ENCODE data around the gene AGFG2. TPM values are rescaled to one million over a fixed set of nuclear protein-coding genes. Genes with fewer than 3 reads are reported as not detected.

AGFG2 gene
- total and polyA plus RNA-seq, 2 of the 4 experiments (the other 2 are of a cell fraction), result 3.0 to 10.0 TPM

DNA sequence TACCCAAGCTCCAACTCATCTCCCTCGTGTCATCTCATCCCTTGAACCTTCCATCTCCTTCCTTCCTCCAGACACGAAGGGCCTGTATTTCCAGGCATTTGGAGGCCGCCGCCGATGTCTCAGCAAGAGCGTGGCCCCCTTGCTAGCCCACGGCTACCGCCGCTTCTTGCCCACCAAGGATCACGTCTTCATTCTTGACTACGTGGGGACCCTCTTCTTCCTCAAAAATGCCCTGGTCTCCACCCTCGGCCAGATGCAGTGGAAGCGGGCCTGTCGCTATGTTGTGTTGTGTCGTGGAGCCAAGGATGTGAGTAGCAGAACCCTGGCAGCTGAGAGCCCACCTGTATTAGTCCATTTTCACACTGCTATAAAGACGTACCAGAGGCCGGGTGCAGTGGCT lies 52.6 kb downstream of the AGFG2 start:
- H3K36me3 ChIP-seq (ENCODE audit: control insufficient read depth, insufficient read depth, low read length), result peaks cover 1% of the 10 kb centered on the region; the same call in 1 of the 2 replicates
- no peaks in the 10 kb centered on the region for H3K27me3 ChIP-seq (ENCODE audit: control insufficient read depth, insufficient read depth, low read length)
- H4K5ac ChIP-seq (ENCODE audit: low read depth, low read length), result no peak overlapping the region
- H3K9me1 ChIP-seq (ENCODE audit: insufficient read depth, low read length), result 0 out of 2 replicates have a peak, but pooled peaks cover 6% of the 10 kb centered on the region
- H3K9ac ChIP-seq (ENCODE audit: low read depth, low read length), result no peak overlapping the region
- no peak overlapping the region for H3K27ac ChIP-seq (ENCODE audit: insufficient read depth, low read length)
- H3K56ac ChIP-seq (ENCODE audit: extremely low read depth, insufficient read depth, low read length), result no peak overlapping the region
- H4K20me1 ChIP-seq (ENCODE audit: insufficient read depth, low read length), result no peaks in the 10 kb centered on the region
- H2BK5ac ChIP-seq (ENCODE audit: low read depth, low read length, poor library complexity, severe bottlenecking), result no peak overlapping the region
- 97% methylated on average over 9 of the region's 17 CpGs; no CpG with 5 or more reads in 1 of the 2 experiments for WGBS, 2 experiments (ENCODE audit: extremely low coverage in 2 of 2, insufficient read length in 1 of 2)
- TF ChIP-seq RFX5 (IDR thresholded peaks at IDR 0.05; ENCODE audit: low read depth, low read length), result no peak
- TF ChIP-seq MAZ (IDR thresholded peaks at IDR 0.05; ENCODE audit: borderline replicate concordance, low read depth, low read length), result no peak
- TF ChIP-seq SMC3 (IDR thresholded peaks at IDR 0.05; ENCODE audit: low read depth, low read length), result no peak
- no peak for TF ChIP-seq POLR2A (IDR thresholded peaks at IDR 0.05; ENCODE audit: low read depth, low read length)
- TF ChIP-seq NFE2L2 (IDR thresholded peaks at IDR 0.05; ENCODE audit: low read depth, low read length), result no peak
- no peak for TF ChIP-seq RAD21 (IDR thresholded peaks at IDR 0.05; ENCODE audit: low read length)
- TF ChIP-seq, protein P1, sequence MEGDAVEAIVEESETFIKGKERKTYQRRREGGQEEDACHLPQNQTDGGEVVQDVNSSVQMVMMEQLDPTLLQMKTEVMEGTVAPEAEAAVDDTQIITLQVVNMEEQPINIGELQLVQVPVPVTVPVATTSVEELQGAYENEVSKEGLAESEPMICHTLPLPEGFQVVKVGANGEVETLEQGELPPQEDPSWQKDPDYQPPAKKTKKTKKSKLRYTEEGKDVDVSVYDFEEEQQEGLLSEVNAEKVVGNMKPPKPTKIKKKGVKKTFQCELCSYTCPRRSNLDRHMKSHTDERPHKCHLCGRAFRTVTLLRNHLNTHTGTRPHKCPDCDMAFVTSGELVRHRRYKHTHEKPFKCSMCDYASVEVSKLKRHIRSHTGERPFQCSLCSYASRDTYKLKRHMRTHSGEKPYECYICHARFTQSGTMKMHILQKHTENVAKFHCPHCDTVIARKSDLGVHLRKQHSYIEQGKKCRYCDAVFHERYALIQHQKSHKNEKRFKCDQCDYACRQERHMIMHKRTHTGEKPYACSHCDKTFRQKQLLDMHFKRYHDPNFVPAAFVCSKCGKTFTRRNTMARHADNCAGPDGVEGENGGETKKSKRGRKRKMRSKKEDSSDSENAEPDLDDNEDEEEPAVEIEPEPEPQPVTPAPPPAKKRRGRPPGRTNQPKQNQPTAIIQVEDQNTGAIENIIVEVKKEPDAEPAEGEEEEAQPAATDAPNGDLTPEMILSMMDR (conservative IDR thresholded peaks at IDR 0.05; ENCODE audit: low read depth, low read length), result no peak
- TF ChIP-seq CHD1 (IDR thresholded peaks at IDR 0.05; ENCODE audit: low read depth, low read length), result no peak
- TF ChIP-seq MXI1 (IDR thresholded peaks at IDR 0.05; ENCODE audit: borderline replicate concordance, low read depth, low read length), result no peak
- no peak for TF ChIP-seq RCOR1 (IDR thresholded peaks at IDR 0.05; ENCODE audit: insufficient replicate concordance, low read length)
- no peak overlapping the region for H2AFZ ChIP-seq (replicated peaks; ENCODE audit: low read length, poor library complexity)
- dilution Hi-C loops (cut with HindIII; ENCODE audit: low sequenced_read_pairs, unreplicated experiment), result no loop called here
- intact Hi-C loops (cut with micrococcal nuclease), result no loop called here
- no peak for ATAC-seq (ENCODE audit: low read depth)
- ChIA-PET POLR2A (ENCODE audit: unreplicated experiment) (no interaction called here), CTCF (no interaction called here)
- H3K4me3 ChIP-seq (ENCODE audit: insufficient read depth, low read depth, low read length), result no peak overlapping the region
- H2AK9ac ChIP-seq (replicated peaks; ENCODE audit: low read depth, low read length, poor library complexity), result no peak overlapping the region
- no peak overlapping the region for H2BK15ac ChIP-seq (ENCODE audit: low read depth, low read length)
- peaks cover 0 to 4% of the 10 kb centered on the region in 2 experiments; a peak in 1 of 4 replicates for H3K79me1 ChIP-seq (ENCODE audit: low read depth in 1 of 2, low read length in 2 of 2)
- H4K8ac ChIP-seq (ENCODE audit: low read depth in 2 of 2, low read length in 2 of 2), result no peak overlapping the region
- H3K4me1 ChIP-seq (ENCODE audit: control insufficient read depth, insufficient read depth, low read length), result peaks cover 5% of the 10 kb centered on the region; the same call in 1 of the 2 replicates
- H3K9me3 ChIP-seq (ENCODE audit: control insufficient read depth, insufficient read depth, low read length), result no peaks in the 10 kb centered on the region
- H3K23ac ChIP-seq (ENCODE audit: low read depth, low read length), result no peak overlapping the region
- H2AK5ac ChIP-seq (ENCODE audit: low read depth, low read length), result no peak overlapping the region
- no peak overlapping the region for H3K4ac ChIP-seq (ENCODE audit: low read depth, low read length)
- in situ Hi-C loops (cut with MboI; ENCODE audit: low sequenced_read_pairs), result loop anchor here (25.0 kb wide), 1 partner anchor 271 kb away; the partner anchor contains the start of genes SLC12A9 and TRIP6
- H2BK120ac ChIP-seq (ENCODE audit: low read depth, low read length), result no peak overlapping the region
- no peak overlapping the region for H3K18ac ChIP-seq (ENCODE audit: low read depth, low read length)
- H3K4me2 ChIP-seq (ENCODE audit: low read depth, low read length), result no peak overlapping the region
- no peak overlapping the region for H3K14ac ChIP-seq (replicated peaks; ENCODE audit: low read depth, low read length)
- no peak for DNase-seq
- H4K91ac ChIP-seq (ENCODE audit: insufficient read depth, low read depth, low read length), result no peak overlapping the region
- H2BK20ac ChIP-seq (ENCODE audit: low read depth, low read length), result no peak overlapping the region
- no TSS peak for BruUV-seq (replicated peaks)
